B cell (primary cell): ENCODE results near the gene CAMTA1. TPM values are rescaled to one million over a fixed set of nuclear protein-coding genes. Genes with fewer than 3 reads are reported as not detected.

ENCODE experiments used
- ATAC-seq: fragments of 200-7000 bp; cut with Tn5 transposase; one replicate; pipeline ENCODE4 v1.10.0; 2021; ENCODE audit warnings: low read depth, mild to moderate bottlenecking, moderate number of reproducible peaks, moderate library complexity
- CTCF ChIA-PET: fragments of 350-600 bp; sonication (Branson Sonifier 250); formaldehyde crosslinking; loops from one replicate; lab custom pipeline; 2021; ENCODE audit warnings: antibody characterized with exemption, inconsistent platforms; lab: Charles Lee
- POLR2A ChIA-PET: fragments of 350-600 bp; sonication (Branson Sonifier 250); formaldehyde crosslinking; loops from one replicate; lab custom pipeline; 2021; ENCODE audit warnings: antibody characterized with exemption; lab: Charles Lee
- DNase-seq: peaks from one replicate; pipeline ENCODE4 v3.0.0; 2013
- H2AFZ ChIP-seq: 2 replicates; pipeline ENCODE4 v1.6.1; 2012; ENCODE audit warnings: mild to moderate bottlenecking, low read depth, low read length; ENCODE audit not compliant: insufficient read depth, poor library complexity, severe bottlenecking
- H3K27ac ChIP-seq, 2 donors: 1 replicate in 1 of 2; 2 replicates in 1 of 2; pipeline ENCODE4 v1.5.1; 2012 to 2013; ENCODE audit warnings: low read length in 2 of 2, mild to moderate bottlenecking in 2 of 2, moderate library complexity in 1 of 2
- H3K27me3 ChIP-seq, 4 experiments: fragments of 200-600 bp in 1 of 4; sonication (generic) in 1 of 4; replicated peaks in 1 of 4; 1 replicate in 2 of 4; 2 replicates in 2 of 4; pipeline versions ENCODE4 v1.6.1 to v1.7.0; 2013 to 2016; ENCODE audit warnings: low read length in 3 of 4, mild to moderate bottlenecking in 2 of 4, mixed read lengths in 1 of 4, moderate library complexity in 1 of 4; ENCODE audit not compliant: insufficient read depth in 4 of 4, control insufficient read depth in 3 of 4; ENCODE audit errors: control extremely low read depth in 1 of 4
- H3K36me3 ChIP-seq, 2 experiments: replicated peaks in 1 of 2; 1 replicate in 1 of 2; 2 replicates in 1 of 2; pipeline versions ENCODE4 v1.6.1 to v1.7.1; 2013; ENCODE audit warnings: low read length in 1 of 2; ENCODE audit not compliant: insufficient read depth in 2 of 2, control insufficient read depth in 1 of 2; ENCODE audit errors: control extremely low read depth in 1 of 2, extremely low read depth in 1 of 2
- H3K4me1 ChIP-seq, 2 donors: fragments of 200-600 bp in 1 of 2; sonication (generic) in 1 of 2; 1 replicate in 1 of 2; 2 replicates in 1 of 2; pipeline versions ENCODE4 v1.5.1 to v1.6.1; 2013 to 2017; ENCODE audit warnings: low read length in 2 of 2; ENCODE audit not compliant: control insufficient read depth in 2 of 2, insufficient read depth in 2 of 2
- H3K4me2 ChIP-seq: replicated peaks from 2 replicates; pipeline ENCODE3; 2012; ENCODE audit warnings: mild to moderate bottlenecking, low read depth, low read length; ENCODE audit not compliant: poor library complexity, severe bottlenecking
- H3K4me3 ChIP-seq, 5 experiments: fragments of 200-600 bp in 1 of 5; sonication (generic) in 1 of 5; 1 replicate in 3 of 5; 2 replicates in 2 of 5; pipeline versions ENCODE4 v1.5.1 to v1.7.0; 2011 to 2016; ENCODE audit warnings: low read length in 4 of 5, mild to moderate bottlenecking in 4 of 5, low read depth in 2 of 5, control low read depth in 1 of 5, moderate library complexity in 1 of 5; ENCODE audit not compliant: insufficient read depth in 1 of 5; ENCODE audit errors: control extremely low read depth in 1 of 5, extremely low read depth in 1 of 5
- H3K79me2 ChIP-seq: fragments of 200-600 bp; sonication (generic); one replicate; pipeline ENCODE4 v1.6.0; 2016; ENCODE audit warnings: low read length; ENCODE audit not compliant: control insufficient read depth, insufficient read depth
- H3K9ac ChIP-seq: fragments of 200-600 bp; sonication (generic); 2 replicates; pipeline ENCODE4 v1.6.1; 2017; ENCODE audit warnings: mild to moderate bottlenecking, low read length, moderate library complexity
- H3K9me3 ChIP-seq, 3 donors: one replicate each; pipeline versions ENCODE4 v1.6.1 to v1.7.1; 2013; ENCODE audit warnings: low read length in 2 of 3; ENCODE audit not compliant: control insufficient read depth in 2 of 3, insufficient read depth in 1 of 3; ENCODE audit errors: control extremely low read depth in 1 of 3
- H4K20me1 ChIP-seq: 2 replicates; pipeline ENCODE4 v1.6.0; 2012; ENCODE audit warnings: mild to moderate bottlenecking, low read length; ENCODE audit not compliant: insufficient read depth, control insufficient read depth, poor library complexity, severe bottlenecking
- H3K27ac Mint-ChIP-seq: one replicate; pipeline ENCODE4 v1.8.0; 2021; ENCODE audit warnings: mixed read lengths
- H3K27me3 Mint-ChIP-seq: one replicate; pipeline ENCODE4 v1.8.0; 2021; ENCODE audit warnings: mixed read lengths
- H3K4me1 Mint-ChIP-seq: one replicate; pipeline ENCODE4 v1.8.0; 2021; ENCODE audit warnings: mixed read lengths
- H3K4me3 Mint-ChIP-seq: one replicate; pipeline ENCODE4 v1.8.0; 2021; ENCODE audit warnings: mixed read lengths
- H3K9me3 Mint-ChIP-seq: one replicate; pipeline ENCODE4 v1.8.0; 2022; ENCODE audit warnings: mixed read lengths; ENCODE audit not compliant: insufficient read depth
- CTCF ChIP-seq: fragments of 200-600 bp; IDR thresholded peaks from one replicate; pipeline ENCODE4 v1.8.0; 2022; ENCODE audit warnings: antibody characterized with exemption, mild to moderate bottlenecking
- EZH2 ChIP-seq: IDR thresholded peaks from 2 replicates; pipeline ENCODE4 v1.6.1; 2012; ENCODE audit warnings: borderline replicate concordance, low read depth, mild to moderate bottlenecking, moderate library complexity, low read length; ENCODE audit not compliant: insufficient read depth, poor library complexity, severe bottlenecking
- WGBS: methylation state at CpG from one replicate; pipeline ENCODE4 v1.1.5; 2013; ENCODE audit warnings: missing lambda C conversion rate; ENCODE audit not compliant: insufficient coverage; 5-methylcytosine and 5-hydroxymethylcytosine counted together
- intact Hi-C: fragments of 100-400 bp; cut with micrococcal nuclease; formaldehyde crosslinking; loops from one replicate; pipeline ENCODE4 v1.10.0; 2022
- polyA plus RNA-seq: library from polyadenylated mRNA; depleted of rRNA; stranded (reverse); fragments of >200 nt; gene quantifications from 2 replicates; pipeline ENCODE4 v1.2.3, GENCODE V29; 2012
- total RNA-seq, 2 donors: library from RNA; stranded (reverse); fragments of 120-200 nt in 1 of 2; gene quantifications; 1 replicate in 1 of 2; 2 replicates in 1 of 2; pipeline versions ENCODE4 v1.2.3 to v1.2.4, GENCODE V29; 2013 to 2022

The CAMTA1 gene
- total and polyA plus RNA-seq, 2 donors (not counting 1 experiment from before 2014, with no cell fraction given): 42.2 to 45.7 TPM

- Mint-ChIP-seq H3K9me3 (no peaks in the 10 kb centered on the region), H3K4me3 (no peak overlapping the region), H3K27me3 (no peaks in the 10 kb centered on the region), H3K4me1 (no peaks in the 10 kb centered on the region), H3K27ac (no peak overlapping the region)
- no peak for ATAC-seq
- Histone ChIP-seq H3K9ac (no peak overlapping the region), H3K4me2 (no peak overlapping the region), H3K4me3 (no peak overlapping the region), H3K4me1 (no peaks in the 10 kb centered on the region), H3K27me3 (no peaks in the 10 kb centered on the region), H2AFZ (no peak overlapping the region), H3K9me3 (no peaks in the 10 kb centered on the region), H4K20me1 (no peaks in the 10 kb centered on the region), H3K27ac (no peak overlapping the region), H3K79me2 (no peaks in the 10 kb centered on the region), H3K36me3 (no peaks in the 10 kb centered on the region)
- no peak for TF ChIP-seq EZH2
- TF ChIP-seq CTCF: no peak
- WGBS: 94% methylated on average over 2 of the region's 3 CpGs
- DNase-seq: no peak
- ChIA-PET CTCF (interaction anchor here (0.6 to 4.6 kb wide), 4 partner anchors 9 to 92 kb away, joined by 3 to 39 read pairs (median 6); no protein-coding TSS in a partner anchor), POLR2A (interaction anchor here (0.6 kb wide), 1 partner anchor 943 kb away, joined by 3 read pairs; no protein-coding TSS in a partner anchor)
- intact Hi-C loops: no loop called here
Measured at GRCh38 chr1:7761103-7761502, 975.8 kb downstream of the CAMTA1 start.

- H3K4me3 Mint-ChIP-seq: no peak overlapping the region
- H3K4me2 ChIP-seq: no peak overlapping the region
- H3K9me3 Mint-ChIP-seq: no peaks in the 10 kb centered on the region
- no peaks in the 10 kb centered on the region for H3K36me3 ChIP-seq
- no peaks in the 10 kb centered on the region for H3K9me3 ChIP-seq
- no peak overlapping the region for H3K9ac ChIP-seq
- no peak for DNase-seq
- H3K4me1 Mint-ChIP-seq: peaks cover 14% of the 10 kb centered on the region
- peaks cover 7% of the 10 kb centered on the region for H4K20me1 ChIP-seq
- H3K4me3 ChIP-seq: no peak overlapping the region
- ATAC-seq: no peak
- H3K27me3 ChIP-seq: no peaks in the 10 kb centered on the region
- ChIA-PET POLR2A (no interaction called here), CTCF (interaction anchor here (3.1 kb wide), 1 partner anchor 15 kb away, joined by 22 read pairs; no protein-coding TSS in a partner anchor)
- H3K79me2 ChIP-seq: peaks cover 8% of the 10 kb centered on the region
- WGBS: 87% methylated on average over 3 of the region's 4 CpGs
- H3K27ac Mint-ChIP-seq: no peak overlapping the region
- no peak overlapping the region for H2AFZ ChIP-seq
- intact Hi-C loops: no loop called here
- H3K4me1 ChIP-seq: peaks cover 10 to 13% of the 10 kb centered on the region in 2 donors
- no peak overlapping the region for H3K27ac ChIP-seq
- no peak for TF ChIP-seq EZH2
- no peaks in the 10 kb centered on the region for H3K27me3 Mint-ChIP-seq
Measured at GRCh38 chr1:7767176-7767575, 981.9 kb downstream of the CAMTA1 start.
